ENCODE data around the gene SCG3. TPM values are rescaled to one million over a fixed set of nuclear protein-coding genes. Genes with fewer than 3 reads are reported as not detected.

SCG3 gene
- total RNA-seq, 1 experiment from 2014 or later, result not detected

GRCh38 chr15:51677452-51677851 is 3.9 kb upstream of the SCG3 start:
- DNase-seq (ENCODE audit: low read depth), result no peak

- DNase-seq (ENCODE audit: low read depth), result no peak
These were observed 3.2 kb upstream of the SCG3 start for GRCh38 chr15:51678096-51678495.

GRCh38 chr15:51680321-51680720 is 982 bp upstream of the SCG3 start:
- DNase-seq (ENCODE audit: low read depth), result no peak

- DNase-seq (ENCODE audit: low read depth), result no peak
These were observed 6.3 kb downstream of the SCG3 start for GRCh38 chr15:51687565-51687964.

- DNase-seq (ENCODE audit: low read depth), result no peak
These were observed 7.6 kb downstream of the SCG3 start for GRCh38 chr15:51688863-51689262.

- DNase-seq (ENCODE audit: low read depth), result no peak
These were observed 10.9 kb downstream of the SCG3 start for GRCh38 chr15:51692154-51692553.

GRCh38 chr15:51696566-51696965 is 15.3 kb downstream of the SCG3 start:
- no peak for DNase-seq (ENCODE audit: low read depth)

- no peak for DNase-seq (ENCODE audit: low read depth)
These were observed 15.9 kb downstream of the SCG3 start for GRCh38 chr15:51697163-51697562.

GRCh38 chr15:51699373-51699772 is 18.1 kb downstream of the SCG3 start:
- no peak for DNase-seq (ENCODE audit: low read depth)

GRCh38 chr15:51702710-51703109 is 21.4 kb downstream of the SCG3 start:
- DNase-seq (ENCODE audit: low read depth), result no peak

- DNase-seq (ENCODE audit: low read depth), result no peak
These were observed 25.0 kb downstream of the SCG3 start for GRCh38 chr15:51706291-51706690.

GRCh38 chr15:51706926-51707608 is 25.8 kb downstream of the SCG3 start:
- DNase-seq (ENCODE audit: low read depth), result no peak

- no peak for DNase-seq (ENCODE audit: low read depth)
These were observed 26.7 kb downstream of the SCG3 start for GRCh38 chr15:51708013-51708412.

- no peak for DNase-seq (ENCODE audit: low read depth)
These were observed 27.7 kb downstream of the SCG3 start for GRCh38 chr15:51709031-51709430.

GRCh38 chr15:51714162-51714561 is 32.9 kb downstream of the SCG3 start:
- DNase-seq (ENCODE audit: low read depth), result no peak

GRCh38 chr15:51714911-51715310 is 33.6 kb downstream of the SCG3 start:
- DNase-seq (ENCODE audit: low read depth), result no peak

GRCh38 chr15:51718219-51718618 is 36.9 kb downstream of the SCG3 start:
- no peak for DNase-seq (ENCODE audit: low read depth)

GRCh38 chr15:51718746-51719145 is 37.4 kb downstream of the SCG3 start:
- DNase-seq (ENCODE audit: low read depth), result no peak

- no peak for DNase-seq (ENCODE audit: low read depth)
These were observed 39.1 kb downstream of the SCG3 start for GRCh38 chr15:51720201-51720995.

- no peak for DNase-seq (ENCODE audit: low read depth)
These were observed 40.1 kb downstream of the SCG3 start for GRCh38 chr15:51721199-51721960.

- no peak for DNase-seq (ENCODE audit: low read depth)
These were observed 42.9 kb downstream of the SCG3 start for GRCh38 chr15:51724199-51724598.

- DNase-seq (ENCODE audit: low read depth), result no peak
These were observed 43.4 kb downstream of the SCG3 start for GRCh38 chr15:51724673-51725072.
